Measurements from ENCODE around the gene CARMIL1.
A peak's percentile ranks its signal among the peaks of the same experiment; 100 is the strongest.

CARMIL1 gene

GRCh38 chr6:25556516-25556915 lies 277.3 kb downstream of the CARMIL1 start:
- no peaks in the 10 kb centered on the region for H3K4me1 ChIP-seq
- no peaks in the 10 kb centered on the region for H3K36me3 ChIP-seq (ENCODE audit: control insufficient read depth, insufficient read depth, low read length)
- no peak overlapping the region for H3K27ac ChIP-seq
- no peaks in the 10 kb centered on the region for H3K79me2 ChIP-seq
- H3K9me3 ChIP-seq (ENCODE audit: control insufficient read depth, low read length), result no peaks in the 10 kb centered on the region
- TF ChIP-seq, protein P1, sequence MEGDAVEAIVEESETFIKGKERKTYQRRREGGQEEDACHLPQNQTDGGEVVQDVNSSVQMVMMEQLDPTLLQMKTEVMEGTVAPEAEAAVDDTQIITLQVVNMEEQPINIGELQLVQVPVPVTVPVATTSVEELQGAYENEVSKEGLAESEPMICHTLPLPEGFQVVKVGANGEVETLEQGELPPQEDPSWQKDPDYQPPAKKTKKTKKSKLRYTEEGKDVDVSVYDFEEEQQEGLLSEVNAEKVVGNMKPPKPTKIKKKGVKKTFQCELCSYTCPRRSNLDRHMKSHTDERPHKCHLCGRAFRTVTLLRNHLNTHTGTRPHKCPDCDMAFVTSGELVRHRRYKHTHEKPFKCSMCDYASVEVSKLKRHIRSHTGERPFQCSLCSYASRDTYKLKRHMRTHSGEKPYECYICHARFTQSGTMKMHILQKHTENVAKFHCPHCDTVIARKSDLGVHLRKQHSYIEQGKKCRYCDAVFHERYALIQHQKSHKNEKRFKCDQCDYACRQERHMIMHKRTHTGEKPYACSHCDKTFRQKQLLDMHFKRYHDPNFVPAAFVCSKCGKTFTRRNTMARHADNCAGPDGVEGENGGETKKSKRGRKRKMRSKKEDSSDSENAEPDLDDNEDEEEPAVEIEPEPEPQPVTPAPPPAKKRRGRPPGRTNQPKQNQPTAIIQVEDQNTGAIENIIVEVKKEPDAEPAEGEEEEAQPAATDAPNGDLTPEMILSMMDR (IDR thresholded peaks at IDR 0.05), result peak; percentile 80
- H3K27me3 ChIP-seq (ENCODE audit: control insufficient read depth, insufficient read depth, low read length), result no peaks in the 10 kb centered on the region
- H3K4me3 ChIP-seq (ENCODE audit: low read depth, low read length), result no peak overlapping the region
- no peak overlapping the region for H3K4me2 ChIP-seq (ENCODE audit: low read length)
- H2AFZ ChIP-seq, result peak overlapping the region; percentile 40
- no peak overlapping the region for H3K9ac ChIP-seq

- Histone ChIP-seq H3K4me2 (ENCODE audit: low read length) (no peak overlapping the region), H3K9ac (no peak overlapping the region), H3K27ac (no peak overlapping the region)
Observed at GRCh38 chr6:25558155-25558817, 279.1 kb downstream of the CARMIL1 start.

GRCh38 chr6:25560865-25561264 lies 281.7 kb downstream of the CARMIL1 start:
- TF ChIP-seq, protein P1 (IDR thresholded peaks at IDR 0.05), result no peak
- Histone ChIP-seq H3K36me3 (ENCODE audit: control insufficient read depth, insufficient read depth, low read length) (no peaks in the 10 kb centered on the region), H3K9me3 (ENCODE audit: control insufficient read depth, low read length) (no peaks in the 10 kb centered on the region), H3K4me2 (ENCODE audit: low read length) (no peak overlapping the region), H3K4me3 (ENCODE audit: low read depth, low read length) (no peak overlapping the region), H3K9ac (no peak overlapping the region), H3K4me1 (no peaks in the 10 kb centered on the region), H3K79me2 (no peaks in the 10 kb centered on the region), H2AFZ (no peak overlapping the region), H3K27me3 (ENCODE audit: control insufficient read depth, insufficient read depth, low read length) (no peaks in the 10 kb centered on the region), H3K27ac (no peak overlapping the region)

More at GRCh38 chr6:25558155-25558817, 279.1 kb downstream of the CARMIL1 start:
- H3K36me3 ChIP-seq (ENCODE audit: control insufficient read depth, insufficient read depth, low read length), result no peaks in the 10 kb centered on the region
- H3K4me3 ChIP-seq (ENCODE audit: low read depth, low read length), result no peak overlapping the region
- no peak overlapping the region for H2AFZ ChIP-seq
- H3K9me3 ChIP-seq (ENCODE audit: control insufficient read depth, low read length), result no peaks in the 10 kb centered on the region
- TF ChIP-seq, protein P1 (IDR thresholded peaks at IDR 0.05), result no peak
- no peaks in the 10 kb centered on the region for H3K79me2 ChIP-seq
- H3K4me1 ChIP-seq, result no peaks in the 10 kb centered on the region
- no peaks in the 10 kb centered on the region for H3K27me3 ChIP-seq (ENCODE audit: control insufficient read depth, insufficient read depth, low read length)

DNA sequence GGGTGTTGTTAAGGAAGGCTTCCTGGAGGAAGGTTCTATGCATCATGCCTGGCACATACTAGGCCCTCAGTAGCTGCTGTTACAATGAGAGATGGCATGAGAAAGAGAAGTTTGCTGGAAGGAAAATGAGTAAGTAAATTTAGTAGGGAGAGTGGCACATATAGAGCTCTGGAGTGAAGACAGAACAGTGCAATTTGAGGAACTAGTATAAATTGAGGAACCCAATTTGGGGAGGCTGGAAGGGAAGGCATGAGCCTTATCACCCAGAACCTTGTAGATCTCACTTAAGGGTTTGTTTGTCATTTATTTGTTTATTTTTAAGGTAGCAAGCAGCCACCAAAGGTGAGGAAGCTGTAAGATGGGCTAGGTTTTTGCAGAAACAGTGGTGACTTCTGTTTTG lies 285.8 kb downstream of the CARMIL1 start:
- no peaks in the 10 kb centered on the region for H3K79me2 ChIP-seq
- TF ChIP-seq, protein P1 (IDR thresholded peaks at IDR 0.05), result no peak
- no peaks in the 10 kb centered on the region for H3K4me1 ChIP-seq
- H3K36me3 ChIP-seq (ENCODE audit: control insufficient read depth, insufficient read depth, low read length), result no peaks in the 10 kb centered on the region
- no peak overlapping the region for H3K4me2 ChIP-seq (ENCODE audit: low read length)
- no peaks in the 10 kb centered on the region for H3K9me3 ChIP-seq (ENCODE audit: control insufficient read depth, low read length)
- H3K9ac ChIP-seq, result no peak overlapping the region
- no peak overlapping the region for H2AFZ ChIP-seq
- no peak overlapping the region for H3K4me3 ChIP-seq (ENCODE audit: low read depth, low read length)
- no peak overlapping the region for H3K27ac ChIP-seq
- H3K27me3 ChIP-seq (ENCODE audit: control insufficient read depth, insufficient read depth, low read length), result no peaks in the 10 kb centered on the region

DNA sequence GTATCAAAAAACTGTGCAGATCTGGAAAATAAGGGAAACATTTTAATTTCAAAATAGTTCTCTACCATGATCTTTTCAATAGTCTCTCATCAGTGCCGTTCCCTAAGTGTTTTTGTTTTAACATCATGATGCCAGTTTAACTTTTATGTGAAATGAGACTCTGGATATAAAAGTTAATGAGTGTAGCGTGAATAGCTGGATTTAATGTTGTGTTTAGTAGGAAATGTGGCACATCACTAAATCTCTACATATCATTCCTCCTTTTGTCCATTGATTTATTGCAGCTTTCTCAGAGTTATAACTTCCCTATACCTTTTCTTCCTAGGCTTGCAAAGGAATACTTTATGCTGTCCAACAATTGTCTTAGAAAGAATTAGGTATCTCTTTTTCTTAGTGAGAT lies 291.4 kb downstream of the CARMIL1 start:
- Histone ChIP-seq H3K4me1 (no peaks in the 10 kb centered on the region), H3K9me3 (ENCODE audit: control insufficient read depth, low read length) (no peaks in the 10 kb centered on the region), H3K27me3 (ENCODE audit: control insufficient read depth, insufficient read depth, low read length) (no peaks in the 10 kb centered on the region), H3K79me2 (no peaks in the 10 kb centered on the region), H3K9ac (no peak overlapping the region), H3K4me2 (ENCODE audit: low read length) (no peak overlapping the region), H2AFZ (no peak overlapping the region), H3K27ac (no peak overlapping the region), H3K4me3 (ENCODE audit: low read depth, low read length) (no peak overlapping the region), H3K36me3 (ENCODE audit: control insufficient read depth, insufficient read depth, low read length) (no peaks in the 10 kb centered on the region)
- TF ChIP-seq, protein P1 (IDR thresholded peaks at IDR 0.05), result no peak
